HEK293T (cell line): ENCODE data around the gene PARG.
"Not testable (repeated sequence)": the region's sequence is repeated elsewhere in the genome, so short reads cannot be mapped to it uniquely, and the experiment has no call there.

Experiments
- CTCF ChIA-PET: fragments of 350-600 bp; formaldehyde crosslinking; extraction: SDS; loops from one replicate; lab custom pipeline; 2021; ENCODE audit warnings: antibody characterized with exemption, inconsistent platforms; lab: Yijun Ruan, JAX
- POLR2A ChIA-PET: fragments of 350-600 bp; formaldehyde crosslinking; extraction: SDS; loops from one replicate; lab custom pipeline; 2020; ENCODE audit warnings: antibody characterized with exemption, inconsistent platforms; lab: Yijun Ruan, JAX
- DNase-seq: peaks from one replicate; pipeline ENCODE4 v3.0.0; 2012; ENCODE audit warnings: mixed read lengths; ENCODE audit errors: extremely low spot score
- ARNT ChIP-seq: fragments of 450-650 bp; IDR thresholded peaks from 2 replicates; pipeline ENCODE4 v1.6.1; 2017; ENCODE audit warnings: mild to moderate bottlenecking
- CTBP1 ChIP-seq: fragments of 450-650 bp; IDR thresholded peaks from 2 replicates; pipeline ENCODE4 v1.6.1; 2016; ENCODE audit warnings: borderline replicate concordance
- ELF4 ChIP-seq: fragments of 450-650 bp; IDR thresholded peaks from 2 replicates; pipeline ENCODE4 v1.6.1; 2017; ENCODE audit warnings: antibody characterized with exemption
- FOXA1 ChIP-seq: fragments of 450-650 bp; IDR thresholded peaks from 2 replicates; pipeline ENCODE4 v1.6.1; 2016; ENCODE audit warnings: mild to moderate bottlenecking
- FOXK2 ChIP-seq: fragments of 450-650 bp; IDR thresholded peaks from 2 replicates; pipeline ENCODE4 v1.6.1; 2016; ENCODE audit warnings: mild to moderate bottlenecking
- FOXM1 ChIP-seq: fragments of 450-650 bp; IDR thresholded peaks from 2 replicates; pipeline ENCODE4 v1.6.1; 2017; ENCODE audit warnings: mild to moderate bottlenecking, borderline replicate concordance
- HDGF ChIP-seq: fragments of 450-650 bp; IDR thresholded peaks from 2 replicates; pipeline ENCODE4 v1.6.1; 2017; ENCODE audit warnings: antibody characterized with exemption, borderline replicate concordance
- L3MBTL2 ChIP-seq: fragments of 450-650 bp; conservative IDR thresholded peaks from 2 replicates; pipeline ENCODE4 v1.6.1; 2016; ENCODE audit warnings: mild to moderate bottlenecking
- LEF1 ChIP-seq: fragments of 450-650 bp; IDR thresholded peaks from 2 replicates; pipeline ENCODE4 v1.6.1; 2017; ENCODE audit warnings: mild to moderate bottlenecking, borderline replicate concordance
- NFRKB ChIP-seq: fragments of 450-650 bp; IDR thresholded peaks from 2 replicates; pipeline ENCODE4 v1.6.1; 2016; ENCODE audit warnings: mild to moderate bottlenecking, moderate library complexity
- SP1 ChIP-seq: fragments of 450-650 bp; IDR thresholded peaks from 2 replicates; pipeline ENCODE4 v1.6.1; 2017
- SUZ12 ChIP-seq: fragments of 450-650 bp; IDR thresholded peaks from 2 replicates; pipeline ENCODE4 v1.6.1; 2016; ENCODE audit warnings: mild to moderate bottlenecking
- TARDBP ChIP-seq: fragments of 450-650 bp; IDR thresholded peaks from 2 replicates; pipeline ENCODE4 v1.6.1; 2016
- ZNF384 ChIP-seq: fragments of 450-650 bp; IDR thresholded peaks from 2 replicates; pipeline ENCODE4 v1.6.1; 2016
- TF ChIP-seq, protein P1 (sequence below): fragments of 450-650 bp; IDR thresholded peaks from 2 replicates; pipeline ENCODE4 v1.6.1; 2016

PARG gene

GRCh38 chr10:49778197-49778596, 163.6 kb downstream of the PARG start:
- TF ChIP-seq FOXK2, result no peak
- TF ChIP-seq HDGF, result no peak
- no peak for TF ChIP-seq LEF1
- no peak for TF ChIP-seq ARNT
- no peak for TF ChIP-seq NFRKB
- TF ChIP-seq SP1, result no peak
- TF ChIP-seq FOXM1, result no peak
- TF ChIP-seq ELF4, result no peak
- ChIA-PET POLR2A (no interaction called here), CTCF (no interaction called here)
- no peak for DNase-seq

- ChIA-PET POLR2A (no interaction called here), CTCF (no interaction called here)
- TF ChIP-seq CTBP1 (no peak), L3MBTL2 (no peak), HDGF (no peak), ARNT (no peak), FOXA1 (no peak), SUZ12 (no peak), ELF4 (no peak), SP1 (no peak), TARDBP (no peak), LEF1 (no peak), NFRKB (no peak)
- no peak for DNase-seq
These were observed 165.0 kb downstream of the PARG start for GRCh38 chr10:49776851-49777250.

- ChIA-PET CTCF (no interaction called here), POLR2A (no interaction called here)
- no peak for TF ChIP-seq ARNT
- DNase-seq, result no peak
These were observed 166.8 kb downstream of the PARG start for GRCh38 chr10:49775014-49775413.

GRCh38 chr10:49772944-49773343, 168.9 kb downstream of the PARG start:
- CTCF ChIA-PET, DNase-seq, POLR2A ChIA-PET: not testable (repeated sequence)

DNA sequence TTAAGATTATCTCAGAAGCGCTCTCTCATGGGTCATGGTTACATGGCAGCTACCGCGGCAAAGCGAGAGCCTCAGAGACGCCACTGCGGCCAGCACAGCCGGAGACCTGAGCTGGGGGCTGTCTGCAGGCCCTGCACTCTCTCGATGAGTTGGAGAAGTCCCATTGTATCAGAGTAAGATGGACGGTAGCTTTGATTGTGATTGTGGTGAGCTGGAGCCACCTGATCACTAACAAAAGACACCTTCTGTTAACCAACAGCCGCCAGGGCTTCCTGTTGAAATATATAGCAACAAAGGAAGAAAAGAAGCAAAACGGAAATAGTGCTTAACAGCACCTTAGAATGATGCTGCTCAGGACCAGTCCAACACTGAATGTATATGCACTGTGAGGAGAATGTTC, 170.8 kb downstream of the PARG start:
- DNase-seq, POLR2A ChIA-PET: not testable (repeated sequence)
- CTCF ChIA-PET, result interaction anchor here (0.7 kb wide), 1 partner anchor 726 kb away, joined by 4 read pairs; no protein-coding TSS in a partner anchor

DNA sequence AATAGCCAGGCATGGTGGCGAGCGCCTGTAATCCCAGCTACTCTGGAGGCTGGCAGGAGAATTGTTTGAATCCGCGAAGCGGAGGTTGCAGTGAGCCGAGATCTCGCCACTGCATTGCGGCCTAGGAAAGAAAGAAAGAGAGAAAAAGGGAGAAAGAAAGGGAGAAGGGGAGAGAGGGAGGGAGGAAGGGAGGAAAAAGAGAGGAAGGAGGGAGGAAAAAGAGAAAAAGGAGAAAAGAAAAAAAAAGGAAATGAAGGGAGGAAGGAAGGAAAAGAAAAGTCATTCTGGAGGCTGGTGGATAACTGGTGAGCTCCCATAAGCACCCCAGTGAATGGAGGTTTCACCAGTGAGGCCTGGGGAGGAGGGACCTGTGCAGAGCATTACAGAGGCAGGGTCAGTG, 172.1 kb downstream of the PARG start:
- CTCF ChIA-PET, result no interaction called here

GRCh38 chr10:49768731-49769130, 173.1 kb downstream of the PARG start:
- DNase-seq, result no peak
- ChIA-PET CTCF (no interaction called here), POLR2A (no interaction called here)
- no peak for TF ChIP-seq SUZ12
- TF ChIP-seq CTBP1, result no peak
- no peak for TF ChIP-seq ELF4
- TF ChIP-seq, protein P1, sequence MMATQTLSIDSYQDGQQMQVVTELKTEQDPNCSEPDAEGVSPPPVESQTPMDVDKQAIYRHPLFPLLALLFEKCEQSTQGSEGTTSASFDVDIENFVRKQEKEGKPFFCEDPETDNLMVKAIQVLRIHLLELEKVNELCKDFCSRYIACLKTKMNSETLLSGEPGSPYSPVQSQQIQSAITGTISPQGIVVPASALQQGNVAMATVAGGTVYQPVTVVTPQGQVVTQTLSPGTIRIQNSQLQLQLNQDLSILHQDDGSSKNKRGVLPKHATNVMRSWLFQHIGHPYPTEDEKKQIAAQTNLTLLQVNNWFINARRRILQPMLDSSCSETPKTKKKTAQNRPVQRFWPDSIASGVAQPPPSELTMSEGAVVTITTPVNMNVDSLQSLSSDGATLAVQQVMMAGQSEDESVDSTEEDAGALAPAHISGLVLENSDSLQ, result no peak
- TF ChIP-seq LEF1, result no peak

More for the DNA sequence above, 172.1 kb downstream of the PARG start:
- DNase-seq, result no peak
- no peak for TF ChIP-seq FOXA1
- TF ChIP-seq ARNT, result no peak
- TF ChIP-seq SP1, result no peak
- POLR2A ChIA-PET, result no interaction called here

GRCh38 chr10:49768329-49768728, 173.5 kb downstream of the PARG start:
- TF ChIP-seq SP1 (no peak), ZNF384 (no peak), FOXA1 (no peak), ELF4 (no peak), TARDBP (no peak), L3MBTL2 (no peak), CTBP1 (no peak)
- TF ChIP-seq, protein P1, result no peak
- DNase-seq, result no peak
- POLR2A ChIA-PET, result no interaction called here
- CTCF ChIA-PET, result no interaction called here
